KOPT-K1 (cell line): Measurements from ENCODE around the gene QPRT.
"Not testable (repeated sequence)": the region's sequence is repeated elsewhere in the genome, so short reads cannot be mapped to it uniquely, and the experiment has no call there.

Source experiments
- H3K27ac ChIP-seq: fragments of 200-600 bp; sonication (generic); 2 replicates; pipeline ENCODE4 v1.5.1; 2016; ENCODE audit warnings: antibody characterized with exemption, mild to moderate bottlenecking, low read depth, low read length; ENCODE audit not compliant: poor library complexity, severe bottlenecking
- H3K36me3 ChIP-seq: fragments of 200-600 bp; sonication (generic); 2 replicates; pipeline ENCODE4 v1.5.1; 2017; ENCODE audit warnings: antibody characterized with exemption, mild to moderate bottlenecking, low read length, moderate library complexity; ENCODE audit not compliant: insufficient read depth
- H3K9me3 ChIP-seq: fragments of 200-600 bp; sonication (generic); 2 replicates; pipeline ENCODE4 v1.5.1; 2017; ENCODE audit warnings: antibody characterized with exemption, low read length, mild to moderate bottlenecking; ENCODE audit not compliant: insufficient read depth, poor library complexity, severe bottlenecking

QPRT gene

DNA sequence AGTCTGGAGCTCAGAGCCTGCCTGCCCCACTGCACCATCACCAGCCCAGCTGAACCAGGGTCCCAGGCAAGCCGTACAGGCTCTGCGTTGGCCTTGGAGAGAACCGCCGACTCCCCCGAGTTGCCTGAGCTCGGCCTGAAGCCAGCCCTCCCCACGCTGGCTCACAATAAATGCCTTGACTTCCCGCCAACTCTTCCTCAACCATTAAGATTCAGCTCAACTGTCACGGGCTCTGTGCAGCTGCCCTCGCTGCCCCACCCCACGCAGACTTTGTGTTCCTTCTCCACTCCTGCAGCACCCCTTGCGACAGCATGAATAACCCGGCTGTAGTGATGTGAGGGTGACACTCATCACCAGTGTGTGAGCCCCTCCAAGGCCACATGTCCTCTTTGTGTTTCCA, 4.8 kb upstream of the QPRT start:
- no peaks in the 10 kb centered on the region for H3K9me3 ChIP-seq
- peak overlapping the region; percentile 9 for H3K27ac ChIP-seq
- peaks cover 55% of the 10 kb centered on the region for H3K36me3 ChIP-seq

GRCh38 chr16:29675811-29676643, 3.0 kb upstream of the QPRT start:
- Histone ChIP-seq H3K36me3 (peaks cover 40% of the 10 kb centered on the region), H3K9me3 (no peaks in the 10 kb centered on the region), H3K27ac (peak overlapping the region; percentile 32)

- H3K9me3 ChIP-seq, result no peaks in the 10 kb centered on the region
- peak overlapping the region; percentile 32 for H3K27ac ChIP-seq
- peaks cover 36% of the 10 kb centered on the region for H3K36me3 ChIP-seq
Observed at GRCh38 chr16:29676989-29677785, 1.8 kb upstream of the QPRT start.

DNA sequence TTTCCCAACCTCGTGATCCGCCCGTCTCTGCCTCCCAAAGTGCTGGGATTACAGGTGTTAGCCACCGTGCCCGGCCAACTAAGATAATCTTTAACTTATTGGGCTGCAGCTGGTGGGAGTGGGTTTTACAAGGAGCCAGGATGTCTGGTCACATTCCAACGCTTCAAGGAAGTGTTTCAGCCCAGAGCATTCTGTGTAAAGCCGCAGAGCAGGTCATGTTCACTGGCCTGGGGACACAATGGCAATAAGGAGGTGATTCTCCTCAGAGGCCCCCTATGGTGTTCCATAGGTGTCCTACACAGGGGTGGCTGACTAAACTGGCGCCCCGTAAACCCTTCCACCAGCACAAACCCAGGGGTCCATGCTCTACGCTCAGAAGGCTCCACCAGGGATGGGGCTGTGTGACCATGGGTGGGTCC, 1.2 kb downstream of the QPRT start:
- H3K27ac ChIP-seq, result peak overlapping the region; percentile 99
- H3K9me3 ChIP-seq, result no peaks in the 10 kb centered on the region
- peaks cover 36% of the 10 kb centered on the region for H3K36me3 ChIP-seq

GRCh38 chr16:29683543-29684090, 4.6 kb downstream of the QPRT start:
- H3K36me3 ChIP-seq, result peaks cover 44% of the 10 kb centered on the region
- no peaks in the 10 kb centered on the region for H3K9me3 ChIP-seq
- H3K27ac ChIP-seq, result no peak overlapping the region

GRCh38 chr16:29684679-29685078, 5.7 kb downstream of the QPRT start:
- Histone ChIP-seq H3K27ac (no peak overlapping the region), H3K9me3 (no peaks in the 10 kb centered on the region), H3K36me3 (peaks cover 49% of the 10 kb centered on the region)

GRCh38 chr16:29686740-29687332, 7.9 kb downstream of the QPRT start:
- Histone ChIP-seq H3K36me3 (peaks cover 53% of the 10 kb centered on the region), H3K27ac (peak overlapping the region; percentile 19), H3K9me3 (no peaks in the 10 kb centered on the region)

DNA sequence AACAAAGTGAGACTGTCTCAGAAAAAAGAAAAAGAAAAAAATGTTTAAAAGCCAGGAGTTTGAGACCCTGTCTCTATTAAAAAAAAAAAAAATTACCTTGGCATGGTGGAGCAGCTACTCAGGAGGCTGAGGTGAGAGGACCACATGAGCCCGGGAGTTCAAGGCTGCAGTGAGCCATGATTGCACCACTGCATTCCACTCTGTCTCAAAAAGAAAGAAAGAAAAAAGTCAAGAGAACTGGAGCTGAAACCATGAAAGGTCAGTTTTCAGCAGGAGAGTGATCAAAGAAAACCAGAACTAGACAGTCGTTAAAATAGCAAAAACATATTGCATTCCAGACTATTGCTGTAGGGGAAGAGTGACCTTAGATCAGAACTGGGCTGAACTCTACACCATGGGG, 8.8 kb downstream of the QPRT start:
- Histone ChIP-seq H3K27ac (no peak overlapping the region), H3K9me3 (no peaks in the 10 kb centered on the region), H3K36me3 (peaks cover 47% of the 10 kb centered on the region)

DNA sequence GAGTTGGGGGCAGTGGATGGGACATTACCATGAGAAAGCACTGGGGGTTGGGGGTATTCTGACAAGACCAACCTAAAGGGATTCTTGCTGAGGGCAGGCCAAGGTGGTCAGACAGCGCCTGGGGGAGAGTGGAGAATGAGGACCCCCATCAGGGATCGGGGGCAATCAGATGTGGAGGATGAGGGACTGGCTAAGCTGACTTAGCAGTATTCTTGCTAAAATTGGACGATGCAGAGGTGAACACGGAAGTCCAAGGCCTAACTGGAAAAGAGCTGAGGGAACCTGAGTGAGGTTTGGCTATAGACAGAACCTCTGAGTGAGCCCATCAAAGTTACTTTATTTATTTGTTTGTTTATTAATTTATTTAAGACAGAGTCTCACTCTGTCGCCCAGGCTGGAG, 9.2 kb downstream of the QPRT start:
- no peak overlapping the region for H3K27ac ChIP-seq
- peaks cover 43% of the 10 kb centered on the region for H3K36me3 ChIP-seq
- no peaks in the 10 kb centered on the region for H3K9me3 ChIP-seq

DNA sequence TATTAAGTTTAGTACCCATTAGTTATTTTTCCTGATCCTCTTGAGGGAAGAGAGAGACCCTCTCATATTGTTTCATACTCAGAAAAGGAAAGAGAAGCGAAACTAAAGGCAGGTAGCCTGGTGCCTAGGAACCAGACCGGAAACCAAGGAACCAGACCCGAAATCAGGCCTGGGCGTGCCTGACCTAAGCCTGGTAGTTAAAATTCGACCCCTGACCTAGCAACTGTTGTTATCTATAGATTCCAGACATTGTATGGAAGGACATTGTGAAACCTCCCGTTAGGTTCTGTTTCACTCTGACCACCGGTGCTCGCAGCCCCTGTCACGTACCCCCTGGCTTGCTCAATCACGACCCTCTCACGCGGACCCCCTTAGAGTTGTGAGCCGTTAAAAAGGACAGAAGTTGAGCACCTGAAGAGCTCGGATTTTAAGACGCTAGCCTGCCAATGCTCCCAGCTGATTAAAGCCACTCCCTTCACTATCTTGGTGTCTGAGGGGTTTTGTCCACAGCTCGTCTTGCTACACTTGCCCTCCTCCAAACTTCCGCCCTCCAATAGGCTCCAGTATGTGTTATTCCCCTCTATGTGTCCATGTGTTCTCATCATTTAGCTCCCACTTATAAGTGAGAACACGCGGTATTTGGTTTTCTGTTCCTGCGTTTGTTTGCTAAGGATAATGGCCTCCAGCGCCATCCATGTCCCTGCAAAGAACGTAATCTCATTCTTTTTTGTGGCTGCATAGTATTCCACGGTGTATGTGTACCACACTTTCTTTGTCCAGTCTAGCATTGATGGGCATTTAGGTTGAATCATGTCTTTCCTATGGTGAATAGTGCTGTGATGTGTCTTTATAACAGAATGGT, 10.7 kb downstream of the QPRT start:
- H3K9me3 ChIP-seq, H3K27ac ChIP-seq: not testable (repeated sequence)
- peaks cover 31% of the 10 kb centered on the region for H3K36me3 ChIP-seq

- H3K36me3 ChIP-seq, result peaks cover 41% of the 10 kb centered on the region
- H3K9me3 ChIP-seq, H3K27ac ChIP-seq: not testable (repeated sequence)
Observed at GRCh38 chr16:29692606-29693005, 13.6 kb downstream of the QPRT start.

DNA sequence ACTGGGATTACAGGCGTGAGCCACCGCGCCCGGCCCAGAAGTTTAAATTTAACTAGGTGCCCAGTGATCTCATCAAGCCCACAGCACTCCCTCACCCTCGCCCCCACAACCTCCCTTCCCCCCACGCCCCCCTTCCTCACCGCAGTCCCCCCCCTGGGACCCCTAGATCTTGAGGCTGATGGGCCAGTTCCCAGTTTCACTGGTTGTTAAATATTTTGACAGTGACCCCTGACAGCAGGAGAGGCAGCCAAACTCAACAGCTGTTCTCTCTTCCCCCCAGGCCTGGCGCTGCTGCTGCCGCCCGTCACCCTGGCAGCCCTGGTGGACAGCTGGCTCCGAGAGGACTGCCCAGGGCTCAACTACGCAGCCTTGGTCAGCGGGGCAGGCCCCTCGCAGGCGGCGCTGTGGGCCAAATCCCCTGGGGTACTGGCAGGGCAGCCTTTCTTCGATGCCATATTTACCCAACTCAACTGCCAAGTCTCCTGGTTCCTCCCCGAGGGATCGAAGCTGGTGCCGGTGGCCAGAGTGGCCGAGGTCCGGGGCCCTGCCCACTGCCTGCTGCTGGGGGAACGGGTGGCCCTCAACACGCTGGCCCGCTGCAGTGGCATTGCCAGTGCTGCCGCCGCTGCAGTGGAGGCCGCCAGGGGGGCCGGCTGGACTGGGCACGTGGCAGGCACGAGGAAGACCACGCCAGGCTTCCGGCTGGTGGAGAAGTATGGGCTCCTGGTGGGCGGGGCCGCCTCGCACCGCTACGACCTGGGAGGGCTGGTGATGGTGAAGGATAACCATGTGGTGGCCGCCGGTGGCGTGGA, 15.6 kb downstream of the QPRT start:
- H3K27ac ChIP-seq, result no peak overlapping the region
- peaks cover 38% of the 10 kb centered on the region for H3K36me3 ChIP-seq
- H3K9me3 ChIP-seq, result peaks cover 8% of the 10 kb centered on the region

DNA sequence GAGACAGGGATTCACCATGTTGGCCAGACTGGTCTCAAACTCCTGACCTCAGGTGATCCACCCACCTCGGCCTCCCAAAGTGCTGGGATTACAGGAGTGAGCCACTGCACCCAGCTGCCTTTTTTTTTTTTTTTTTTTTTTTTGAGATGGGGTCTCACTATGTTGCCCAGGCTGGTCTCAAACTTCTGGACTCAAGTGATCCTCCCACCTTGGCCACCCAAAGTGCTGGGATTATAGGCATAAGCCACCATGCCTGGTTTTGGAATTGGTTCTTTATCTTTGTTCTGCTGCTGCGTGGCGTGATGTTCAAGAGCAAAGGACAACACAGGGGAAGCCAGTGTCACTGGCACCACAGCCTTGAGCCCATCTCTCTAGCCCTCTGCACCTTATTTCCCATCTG, 16.7 kb downstream of the QPRT start:
- H3K36me3 ChIP-seq, result peaks cover 28% of the 10 kb centered on the region
- H3K9me3 ChIP-seq, result peaks cover 13% of the 10 kb centered on the region
- not testable (repeated sequence) for H3K27ac ChIP-seq

DNA sequence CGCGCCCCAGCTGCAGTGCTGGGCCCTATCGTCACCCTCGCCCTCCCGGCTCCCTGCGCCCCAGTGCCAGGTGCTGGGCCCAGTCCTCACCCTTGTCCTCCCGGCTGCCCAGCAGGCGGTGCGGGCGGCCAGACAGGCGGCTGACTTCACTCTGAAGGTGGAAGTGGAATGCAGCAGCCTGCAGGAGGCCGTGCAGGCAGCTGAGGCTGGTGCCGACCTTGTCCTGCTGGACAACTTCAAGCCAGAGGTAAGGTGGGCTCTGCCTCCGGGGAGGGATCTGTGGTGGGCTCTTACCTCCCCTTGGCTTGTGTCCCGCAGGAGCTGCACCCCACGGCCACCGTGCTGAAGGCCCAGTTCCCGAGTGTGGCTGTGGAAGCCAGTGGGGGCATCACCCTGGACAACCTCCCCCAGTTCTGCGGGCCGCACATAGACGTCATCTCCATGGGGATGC, 17.9 kb downstream of the QPRT start:
- Histone ChIP-seq H3K36me3 (peaks cover 28% of the 10 kb centered on the region), H3K9me3 (peaks cover 13% of the 10 kb centered on the region), H3K27ac (no peak overlapping the region)
